Natural killer cell (primary cell): ENCODE results near the gene RUSC1. TPM values are rescaled to one million over a fixed set of nuclear protein-coding genes. Genes with fewer than 3 reads are reported as not detected.

Source experiments
- ATAC-seq, 3 donors: fragments of 150-1000 bp in 2 of 3; fragments of 200-7000 bp in 1 of 3; cut with Tn5 transposase; 1 replicate in 1 of 3; 2 replicates in 2 of 3; pipeline ENCODE4 v1.10.0; 2021; ENCODE audit warnings: mild to moderate bottlenecking in 2 of 3, moderate library complexity in 2 of 3
- DNase-seq, 2 donors: peaks; one replicate each; pipeline versions ENCODE4 v3.0.0 to v3.0.0-alpha.2; 2013 to 2021; ENCODE audit warnings: mixed read lengths in 1 of 2
- H3K27ac ChIP-seq: one replicate; pipeline ENCODE4 v1.5.1; 2013; ENCODE audit warnings: mild to moderate bottlenecking, low read length
- H3K27me3 ChIP-seq: one replicate; pipeline ENCODE4 v1.6.1; 2013; ENCODE audit warnings: low read length; ENCODE audit not compliant: control insufficient read depth, insufficient read depth
- H3K36me3 ChIP-seq: one replicate; pipeline ENCODE4 v1.6.1; 2013; ENCODE audit warnings: low read length; ENCODE audit not compliant: control insufficient read depth, insufficient read depth
- H3K4me1 ChIP-seq: one replicate; pipeline ENCODE4 v1.6.1; 2013; ENCODE audit warnings: low read length; ENCODE audit not compliant: control insufficient read depth, insufficient read depth
- H3K4me3 ChIP-seq: one replicate; pipeline ENCODE4 v1.5.1; 2013; ENCODE audit warnings: low read length
- H3K9me3 ChIP-seq: one replicate; pipeline ENCODE4 v1.6.1; 2013; ENCODE audit warnings: low read length; ENCODE audit not compliant: control insufficient read depth, insufficient read depth
- H3K27ac Mint-ChIP-seq, 2 donors: one replicate each; pipeline ENCODE4 v1.8.0; 2022; ENCODE audit warnings: mild to moderate bottlenecking in 2 of 2, mixed read lengths in 2 of 2, moderate library complexity in 1 of 2
- H3K27me3 Mint-ChIP-seq, 2 donors: one replicate each; pipeline ENCODE4 v1.8.0; 2022; ENCODE audit warnings: low read depth in 2 of 2, mixed read lengths in 2 of 2
- H3K36me3 Mint-ChIP-seq: one replicate; pipeline ENCODE4 v1.8.0; 2022; ENCODE audit warnings: mixed read lengths
- H3K4me1 Mint-ChIP-seq, 2 donors: one replicate each; pipeline ENCODE4 v1.8.0; 2022; ENCODE audit warnings: mixed read lengths in 2 of 2
- H3K4me3 Mint-ChIP-seq: one replicate; pipeline ENCODE4 v1.8.0; 2022; ENCODE audit warnings: mild to moderate bottlenecking, moderate library complexity, mixed read lengths
- H3K9me3 Mint-ChIP-seq, 2 donors: one replicate each; pipeline ENCODE4 v1.8.0; 2022; ENCODE audit warnings: mixed read lengths in 2 of 2
- CTCF ChIP-seq: fragments of 200-600 bp; IDR thresholded peaks from one replicate; pipeline ENCODE4 v1.8.0; 2022; ENCODE audit warnings: antibody characterized with exemption
- WGBS: methylation state at CpG from one replicate; pipeline ENCODE4 v1.1.7; 2013; ENCODE audit warnings: missing lambda C conversion rate; ENCODE audit not compliant: insufficient coverage; 5-methylcytosine and 5-hydroxymethylcytosine counted together
- intact Hi-C: fragments of 100-400 bp; cut with micrococcal nuclease; formaldehyde crosslinking; loops from one replicate; pipeline ENCODE4 v1.14.2; 2022
- total RNA-seq, 4 donors: library from RNA; stranded (reverse); fragments of 120-200 nt in 1 of 4; gene quantifications; one replicate each; pipeline versions ENCODE4 v1.2.3 to v1.2.4, GENCODE V29; 2013 to 2022

Gene RUSC1
- total RNA-seq, 3 donors from 2014 or later (not counting 1 experiment from before 2014, with no cell fraction given) = 20.4 to 24.7 (median 21.5) TPM

GRCh38 chr1:155319536-155319935, 1.2 kb upstream of the RUSC1 start:
- no peak overlapping the region for H3K4me3 ChIP-seq
- no peaks in the 10 kb centered on the region for H3K27me3 Mint-ChIP-seq
- no peak for TF ChIP-seq CTCF
- H3K9me3 ChIP-seq = no peaks in the 10 kb centered on the region
- no peaks in the 10 kb centered on the region for H3K27me3 ChIP-seq
- no peak for ATAC-seq
- no peak overlapping the region for H3K27ac Mint-ChIP-seq
- H3K4me1 ChIP-seq = peaks cover 28% of the 10 kb centered on the region
- peaks cover 7% of the 10 kb centered on the region for H3K36me3 ChIP-seq
- DNase-seq = no peak
- no peak overlapping the region for H3K27ac ChIP-seq
- H3K9me3 Mint-ChIP-seq = no peaks in the 10 kb centered on the region
- intact Hi-C loops = no loop called here
- no peaks in the 10 kb centered on the region for H3K36me3 Mint-ChIP-seq
- 95% methylated on average over 5 of the region's 5 CpGs for WGBS
- peak overlapping the region; percentile 74 for H3K4me3 Mint-ChIP-seq
- H3K4me1 Mint-ChIP-seq = peaks cover 14 to 34% of the 10 kb centered on the region in 2 donors

GRCh38 chr1:155320252-155320651, 442 bp upstream of the RUSC1 start:
- TF ChIP-seq CTCF = no peak
- Histone ChIP-seq H3K4me1 (peaks cover 35% of the 10 kb centered on the region), H3K9me3 (no peaks in the 10 kb centered on the region), H3K36me3 (peaks cover 2% of the 10 kb centered on the region), H3K4me3 (peak overlapping the region; percentile 14), H3K27ac (no peak overlapping the region), H3K27me3 (no peaks in the 10 kb centered on the region)
- H3K4me3 Mint-ChIP-seq = peak overlapping the region; percentile 74
- H3K4me1 Mint-ChIP-seq = peaks cover 14 to 41% of the 10 kb centered on the region in 2 donors
- intact Hi-C loops = loop anchor here (5.0 kb wide), 1 partner anchor 242 kb away; the partner anchor contains the start of gene ASH1L
- no peak for ATAC-seq
- no peaks in the 10 kb centered on the region for H3K36me3 Mint-ChIP-seq
- no peaks in the 10 kb centered on the region for H3K9me3 Mint-ChIP-seq
- no peaks in the 10 kb centered on the region for H3K27me3 Mint-ChIP-seq
- WGBS = 57% methylated on average over 11 of the region's 11 CpGs
- H3K27ac Mint-ChIP-seq = peak overlapping the region in 1 of 2 donors; percentile 57
- no peak for DNase-seq

GRCh38 chr1:155321639-155322503, 1.2 kb downstream of the RUSC1 start:
- peak overlapping the region; percentile 64 for H3K4me3 Mint-ChIP-seq
- Histone ChIP-seq H3K4me1 (peaks cover 38% of the 10 kb centered on the region), H3K27me3 (no peaks in the 10 kb centered on the region), H3K27ac (no peak overlapping the region), H3K9me3 (no peaks in the 10 kb centered on the region), H3K4me3 (no peak overlapping the region), H3K36me3 (peaks cover 2% of the 10 kb centered on the region)
- intact Hi-C loops = loop anchor here (2.0 to 5.0 kb wide), 2 partner anchors 43 to 240 kb away; partner anchors contain the start of gene ASH1L
- no peaks in the 10 kb centered on the region for H3K36me3 Mint-ChIP-seq
- WGBS = 82% methylated on average over 27 of the region's 27 CpGs
- DNase-seq (peak in 1 of 2 donors; percentile 14), ATAC-seq (no peak)
- H3K27me3 Mint-ChIP-seq = no peaks in the 10 kb centered on the region
- no peak for TF ChIP-seq CTCF
- no peak overlapping the region for H3K27ac Mint-ChIP-seq
- H3K4me1 Mint-ChIP-seq = peaks cover 21 to 53% of the 10 kb centered on the region in 2 donors
- no peaks in the 10 kb centered on the region for H3K9me3 Mint-ChIP-seq
